Vagina (tissue), 2 donors: ENCODE measurements around the gene LRIG2.

Source experiments
- POLR2A ChIP-seq, 2 donors: fragments of 450-650 bp; IDR thresholded peaks; one replicate each; pipeline ENCODE4 v1.6.1; 2017; ENCODE audit warnings: antibody characterized with exemption in 2 of 2, mild to moderate bottlenecking in 2 of 2, moderate library complexity in 2 of 2
- POLR2AphosphoS5 ChIP-seq, 2 donors: sonication (generic); formaldehyde crosslinking; IDR thresholded peaks; one replicate each; pipeline ENCODE4 v1.9.0; 2017; ENCODE audit warnings: antibody characterized with exemption in 2 of 2, mild to moderate bottlenecking in 2 of 2, low read depth in 1 of 2; ENCODE audit not compliant: insufficient read depth in 1 of 2
- TF ChIP-seq, protein P1 (sequence below), 3 experiments: fragments of 450-650 bp in 2 of 3; fragments of 200-600 bp in 1 of 3; sonication (generic) in 1 of 3; IDR thresholded peaks; one replicate each; pipeline ENCODE4 v1.5.1; 2017 to 2019; ENCODE audit warnings: antibody characterized with exemption in 3 of 3, mild to moderate bottlenecking in 2 of 3, moderate library complexity in 2 of 3

- TF ChIP-seq, protein P1, sequence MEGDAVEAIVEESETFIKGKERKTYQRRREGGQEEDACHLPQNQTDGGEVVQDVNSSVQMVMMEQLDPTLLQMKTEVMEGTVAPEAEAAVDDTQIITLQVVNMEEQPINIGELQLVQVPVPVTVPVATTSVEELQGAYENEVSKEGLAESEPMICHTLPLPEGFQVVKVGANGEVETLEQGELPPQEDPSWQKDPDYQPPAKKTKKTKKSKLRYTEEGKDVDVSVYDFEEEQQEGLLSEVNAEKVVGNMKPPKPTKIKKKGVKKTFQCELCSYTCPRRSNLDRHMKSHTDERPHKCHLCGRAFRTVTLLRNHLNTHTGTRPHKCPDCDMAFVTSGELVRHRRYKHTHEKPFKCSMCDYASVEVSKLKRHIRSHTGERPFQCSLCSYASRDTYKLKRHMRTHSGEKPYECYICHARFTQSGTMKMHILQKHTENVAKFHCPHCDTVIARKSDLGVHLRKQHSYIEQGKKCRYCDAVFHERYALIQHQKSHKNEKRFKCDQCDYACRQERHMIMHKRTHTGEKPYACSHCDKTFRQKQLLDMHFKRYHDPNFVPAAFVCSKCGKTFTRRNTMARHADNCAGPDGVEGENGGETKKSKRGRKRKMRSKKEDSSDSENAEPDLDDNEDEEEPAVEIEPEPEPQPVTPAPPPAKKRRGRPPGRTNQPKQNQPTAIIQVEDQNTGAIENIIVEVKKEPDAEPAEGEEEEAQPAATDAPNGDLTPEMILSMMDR (IDR thresholded peaks at IDR 0.05): no peak
- TF ChIP-seq POLR2A (IDR thresholded peaks at IDR 0.05): no peak
- TF ChIP-seq POLR2AphosphoS5 (IDR thresholded peaks at IDR 0.05; ENCODE audit: insufficient read depth in 1 of 2, low read depth in 1 of 2): no peak
Observed at GRCh38 chr1:113053344-113054126, 19.5 kb upstream of the LRIG2 start.
